AG04449 (cell line): ENCODE data around the gene LAS1L.

Experiments used
- CTCF ChIA-PET: fragments of 350-600 bp; formaldehyde crosslinking; extraction: SDS; loops from one replicate; lab custom pipeline; 2021; ENCODE audit warnings: antibody characterized with exemption; lab: Yijun Ruan, JAX
- POLR2A ChIA-PET: fragments of 400-600, 350-600 bp; formaldehyde crosslinking; extraction: SDS; loops from one replicate; lab custom pipeline; 2020; ENCODE audit warnings: antibody characterized with exemption, inconsistent platforms; lab: Yijun Ruan, JAX
- DNase-seq: peaks from one replicate; pipeline ENCODE4 v3.0.0-alpha.2; 2010; ENCODE audit warnings: low read depth, low spot score
- H3K4me3 ChIP-seq: 2 replicates; pipeline ENCODE4 v1.5.1; 2011; ENCODE audit warnings: low read depth, mild to moderate bottlenecking, control low read depth, low read length
- CTCF ChIP-seq: IDR thresholded peaks from one replicate; pipeline ENCODE4 v1.5.1; 2011; ENCODE audit warnings: mild to moderate bottlenecking, moderate library complexity, low read length, control low read depth, inconsistent platforms; ENCODE audit not compliant: insufficient read depth; ENCODE audit errors: missing control alignments

Gene LAS1L

GRCh38 chrX:65537229-65537628 lies 2.6 kb upstream of the LAS1L start:
- no peak for TF ChIP-seq CTCF
- DNase-seq, result no peak
- ChIA-PET CTCF (interaction anchor here (1.7 kb wide), 1 partner anchor 8 kb away, joined by 7 read pairs; no protein-coding TSS in a partner anchor), POLR2A (no interaction called here)
- H3K4me3 ChIP-seq, result no peak overlapping the region

- CTCF ChIA-PET, result interaction anchor here (1.7 kb wide), 1 partner anchor 8 kb away, joined by 7 read pairs; no protein-coding TSS in a partner anchor
- DNase-seq, result no peak
Measured at GRCh38 chrX:65536291-65536690, 1.7 kb upstream of the LAS1L start.

GRCh38 chrX:65532016-65532415 lies 2.6 kb downstream of the LAS1L start:
- no peak for TF ChIP-seq CTCF
- ChIA-PET POLR2A (no interaction called here), CTCF (no interaction called here)
- no peak overlapping the region for H3K4me3 ChIP-seq
- no peak for DNase-seq

More at GRCh38 chrX:65536291-65536690, 1.7 kb upstream of the LAS1L start:
- POLR2A ChIA-PET, result no interaction called here
- no peak for TF ChIP-seq CTCF
- no peak overlapping the region for H3K4me3 ChIP-seq

GRCh38 chrX:65528705-65529340 lies 5.8 kb downstream of the LAS1L start:
- peak; percentile 87 for TF ChIP-seq CTCF
- no peak overlapping the region for H3K4me3 ChIP-seq
- ChIA-PET CTCF (interaction anchor here (0.9 to 2.2 kb wide), 9 partner anchors 8 to 1599 kb away, joined by 3 to 20 read pairs (median 4); no protein-coding TSS in a partner anchor), POLR2A (no interaction called here)
- no peak for DNase-seq

- TF ChIP-seq CTCF, result no peak
- POLR2A ChIA-PET, result no interaction called here
- CTCF ChIA-PET, result interaction anchor here (0.9 to 2.2 kb wide), 9 partner anchors 8 to 1598 kb away, joined by 3 to 20 read pairs (median 4); no protein-coding TSS in a partner anchor
- no peak for DNase-seq
- H3K4me3 ChIP-seq, result no peak overlapping the region
Measured at GRCh38 chrX:65528293-65528692, 6.3 kb downstream of the LAS1L start.

GRCh38 chrX:65524139-65524538 lies 10.4 kb downstream of the LAS1L start:
- no peak for DNase-seq
- no peak overlapping the region for H3K4me3 ChIP-seq
- ChIA-PET POLR2A (no interaction called here), CTCF (no interaction called here)
- TF ChIP-seq CTCF, result no peak
